ENCODE results near the gene MSGN1. TPM values are rescaled to one million over a fixed set of nuclear protein-coding genes. Genes with fewer than 3 reads are reported as not detected.

MSGN1 gene
- total and polyA plus RNA-seq, 2 of the 4 experiments (the other 2 are of a cell fraction): not detected

GRCh38 chr2:17846676-17847075 lies 30.4 kb downstream of the MSGN1 start:
- in situ Hi-C loops (cut with MboI; ENCODE audit: low sequenced_read_pairs) (no loop called here), intact Hi-C loops (cut with micrococcal nuclease) (no loop called here)

More at GRCh38 chr2:17846676-17847075, 30.4 kb downstream of the MSGN1 start:
- POLR2A ChIA-PET (ENCODE audit: unreplicated experiment): interaction anchor here (0.6 kb wide), 1 partner anchor 1078 kb away, joined by 5 read pairs; no protein-coding TSS in a partner anchor
- Histone ChIP-seq H4K8ac (ENCODE audit: low read depth in 2 of 2, low read length in 2 of 2) (no peak overlapping the region), H2BK5ac (ENCODE audit: low read depth, low read length, poor library complexity, severe bottlenecking) (no peak overlapping the region), H3K23ac (ENCODE audit: low read depth, low read length) (no peak overlapping the region), H3K36me3 (ENCODE audit: control insufficient read depth, insufficient read depth, low read length) (no peaks in the 10 kb centered on the region), H3K9me3 (ENCODE audit: control insufficient read depth, insufficient read depth, low read length) (no peaks in the 10 kb centered on the region), H4K91ac (ENCODE audit: insufficient read depth, low read depth, low read length) (no peak overlapping the region), H2AFZ (replicated peaks; ENCODE audit: low read length, poor library complexity) (no peak overlapping the region), H3K4me1 (ENCODE audit: control insufficient read depth, insufficient read depth, low read length) (no peaks in the 10 kb centered on the region), H4K20me1 (ENCODE audit: insufficient read depth, low read length) (no peaks in the 10 kb centered on the region), H2BK120ac (ENCODE audit: low read depth, low read length) (no peak overlapping the region), H3K56ac (ENCODE audit: extremely low read depth, insufficient read depth, low read length) (no peak overlapping the region), H3K9me1 (ENCODE audit: insufficient read depth, low read length) (no peaks in the 10 kb centered on the region), H3K18ac (ENCODE audit: low read depth, low read length) (no peak overlapping the region), H3K79me1 (ENCODE audit: low read depth in 1 of 2, low read length in 2 of 2) (no peaks in the 10 kb centered on the region), H2AK5ac (ENCODE audit: low read depth, low read length) (no peak overlapping the region), H3K27ac (ENCODE audit: insufficient read depth, low read length) (no peak overlapping the region), H2BK20ac (ENCODE audit: low read depth, low read length) (no peak overlapping the region), H3K14ac (replicated peaks; ENCODE audit: low read depth, low read length) (no peak overlapping the region), H3K9ac (ENCODE audit: low read depth, low read length) (no peak overlapping the region), H4K5ac (ENCODE audit: low read depth, low read length) (no peak overlapping the region), H2AK9ac (replicated peaks; ENCODE audit: low read depth, low read length, poor library complexity) (no peak overlapping the region), H3K4me2 (ENCODE audit: low read depth, low read length) (no peak overlapping the region), H3K4me3 (ENCODE audit: insufficient read depth, low read depth, low read length) (no peak overlapping the region), H3K4ac (ENCODE audit: low read depth, low read length) (no peak overlapping the region), H2BK15ac (ENCODE audit: low read depth, low read length) (no peak overlapping the region), H3K27me3 (ENCODE audit: control insufficient read depth, insufficient read depth, low read length) (peaks cover 9% of the 10 kb centered on the region)
- TF ChIP-seq MAZ (IDR thresholded peaks at IDR 0.05; ENCODE audit: borderline replicate concordance, low read depth, low read length) (no peak), MAFK (IDR thresholded peaks at IDR 0.05; ENCODE audit: low read depth, low read length) (no peak), SMC3 (IDR thresholded peaks at IDR 0.05; ENCODE audit: low read depth, low read length) (no peak), CHD1 (IDR thresholded peaks at IDR 0.05; ENCODE audit: low read depth, low read length) (no peak), CEBPB (IDR thresholded peaks at IDR 0.05; ENCODE audit: low read depth, low read length) (no peak), BHLHE40 (IDR thresholded peaks at IDR 0.05; ENCODE audit: low read depth, low read length) (no peak), RAD21 (IDR thresholded peaks at IDR 0.05; ENCODE audit: low read length) (no peak), RFX5 (IDR thresholded peaks at IDR 0.05; ENCODE audit: low read depth, low read length) (no peak), FOS (IDR thresholded peaks at IDR 0.05; ENCODE audit: low read depth, low read length) (no peak), MXI1 (IDR thresholded peaks at IDR 0.05; ENCODE audit: borderline replicate concordance, low read depth, low read length) (no peak), NFE2L2 (IDR thresholded peaks at IDR 0.05; ENCODE audit: low read depth, low read length) (no peak), POLR2A (IDR thresholded peaks at IDR 0.05; ENCODE audit: low read depth, low read length) (no peak), RCOR1 (IDR thresholded peaks at IDR 0.05; ENCODE audit: insufficient replicate concordance, low read length) (no peak)
- TF ChIP-seq, protein P1, sequence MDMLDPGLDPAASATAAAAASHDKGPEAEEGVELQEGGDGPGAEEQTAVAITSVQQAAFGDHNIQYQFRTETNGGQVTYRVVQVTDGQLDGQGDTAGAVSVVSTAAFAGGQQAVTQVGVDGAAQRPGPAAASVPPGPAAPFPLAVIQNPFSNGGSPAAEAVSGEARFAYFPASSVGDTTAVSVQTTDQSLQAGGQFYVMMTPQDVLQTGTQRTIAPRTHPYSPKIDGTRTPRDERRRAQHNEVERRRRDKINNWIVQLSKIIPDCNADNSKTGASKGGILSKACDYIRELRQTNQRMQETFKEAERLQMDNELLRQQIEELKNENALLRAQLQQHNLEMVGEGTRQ (IDR thresholded peaks at IDR 0.05; ENCODE audit: low read depth, low read length): no peak
- TF ChIP-seq, protein P2, sequence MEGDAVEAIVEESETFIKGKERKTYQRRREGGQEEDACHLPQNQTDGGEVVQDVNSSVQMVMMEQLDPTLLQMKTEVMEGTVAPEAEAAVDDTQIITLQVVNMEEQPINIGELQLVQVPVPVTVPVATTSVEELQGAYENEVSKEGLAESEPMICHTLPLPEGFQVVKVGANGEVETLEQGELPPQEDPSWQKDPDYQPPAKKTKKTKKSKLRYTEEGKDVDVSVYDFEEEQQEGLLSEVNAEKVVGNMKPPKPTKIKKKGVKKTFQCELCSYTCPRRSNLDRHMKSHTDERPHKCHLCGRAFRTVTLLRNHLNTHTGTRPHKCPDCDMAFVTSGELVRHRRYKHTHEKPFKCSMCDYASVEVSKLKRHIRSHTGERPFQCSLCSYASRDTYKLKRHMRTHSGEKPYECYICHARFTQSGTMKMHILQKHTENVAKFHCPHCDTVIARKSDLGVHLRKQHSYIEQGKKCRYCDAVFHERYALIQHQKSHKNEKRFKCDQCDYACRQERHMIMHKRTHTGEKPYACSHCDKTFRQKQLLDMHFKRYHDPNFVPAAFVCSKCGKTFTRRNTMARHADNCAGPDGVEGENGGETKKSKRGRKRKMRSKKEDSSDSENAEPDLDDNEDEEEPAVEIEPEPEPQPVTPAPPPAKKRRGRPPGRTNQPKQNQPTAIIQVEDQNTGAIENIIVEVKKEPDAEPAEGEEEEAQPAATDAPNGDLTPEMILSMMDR (conservative IDR thresholded peaks at IDR 0.05; ENCODE audit: low read depth, low read length): no peak
- TF ChIP-seq, protein P3, sequence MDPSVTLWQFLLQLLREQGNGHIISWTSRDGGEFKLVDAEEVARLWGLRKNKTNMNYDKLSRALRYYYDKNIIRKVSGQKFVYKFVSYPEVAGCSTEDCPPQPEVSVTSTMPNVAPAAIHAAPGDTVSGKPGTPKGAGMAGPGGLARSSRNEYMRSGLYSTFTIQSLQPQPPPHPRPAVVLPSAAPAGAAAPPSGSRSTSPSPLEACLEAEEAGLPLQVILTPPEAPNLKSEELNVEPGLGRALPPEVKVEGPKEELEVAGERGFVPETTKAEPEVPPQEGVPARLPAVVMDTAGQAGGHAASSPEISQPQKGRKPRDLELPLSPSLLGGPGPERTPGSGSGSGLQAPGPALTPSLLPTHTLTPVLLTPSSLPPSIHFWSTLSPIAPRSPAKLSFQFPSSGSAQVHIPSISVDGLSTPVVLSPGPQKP (IDR thresholded peaks at IDR 0.05; ENCODE audit: borderline replicate concordance, low read depth, low read length): no peak
- no TSS peak for BruUV-seq (replicated peaks)
- WGBS, 2 experiments (ENCODE audit: extremely low coverage in 2 of 2, insufficient read length in 1 of 2): 80% methylated on average over 2 of the region's 3 CpGs; no CpG with 5 or more reads in 1 of the 2 experiments
- no peak for DNase-seq
- dilution Hi-C loops (cut with HindIII; ENCODE audit: low sequenced_read_pairs, unreplicated experiment): no loop called here
- ATAC-seq (ENCODE audit: low read depth): no peak
- CTCF ChIA-PET: interaction anchor here (0.6 kb wide), 1 partner anchor 542 kb away, joined by 4 read pairs; no protein-coding TSS in a partner anchor
